Hepatocyte (in vitro differentiated cells): ENCODE results near the gene SLC12A5. TPM values are rescaled to one million over a fixed set of nuclear protein-coding genes. Genes with fewer than 3 reads are reported as not detected.

ENCODE experiments used
- DNase-seq: peaks from one replicate; pipeline ENCODE4 v3.0.0-alpha.2; 2016; ENCODE audit warnings: low spot score
- H2AFZ ChIP-seq: fragments of 200-600 bp; sonication (generic); 2 replicates; pipeline ENCODE4 v1.6.0; 2016; ENCODE audit warnings: antibody characterized with exemption, mild to moderate bottlenecking
- H3K27ac ChIP-seq: fragments of 200-600 bp; sonication (generic); 2 replicates; pipeline ENCODE4 v1.5.1; 2016; ENCODE audit warnings: mild to moderate bottlenecking
- H3K27me3 ChIP-seq: fragments of 200-600 bp; sonication (generic); 2 replicates; pipeline ENCODE4 v1.6.1; 2016
- H3K36me3 ChIP-seq: fragments of 200-600 bp; sonication (generic); replicated peaks from 2 replicates; pipeline ENCODE4 v1.5.1; 2016; ENCODE audit warnings: low read depth; ENCODE audit not compliant: insufficient read depth
- H3K4me1 ChIP-seq: fragments of 200-600 bp; sonication (generic); 2 replicates; pipeline ENCODE4 v1.5.1; 2016; ENCODE audit warnings: mild to moderate bottlenecking, moderate library complexity; ENCODE audit not compliant: insufficient read depth
- H3K4me2 ChIP-seq: fragments of 200-600 bp; sonication (generic); 2 replicates; pipeline ENCODE4 v1.6.0; 2016
- H3K4me3 ChIP-seq: fragments of 200-600 bp; sonication (generic); 2 replicates; pipeline ENCODE4 v1.5.1; 2016; ENCODE audit warnings: mild to moderate bottlenecking
- H3K79me2 ChIP-seq: fragments of 200-600 bp; sonication (generic); 2 replicates; pipeline ENCODE4 v1.6.0; 2017; ENCODE audit warnings: mild to moderate bottlenecking
- H3K9me2 ChIP-seq: fragments of 200-600 bp; sonication (generic); replicated peaks from 2 replicates; pipeline ENCODE4 v1.6.0; 2017; ENCODE audit warnings: mild to moderate bottlenecking; ENCODE audit not compliant: insufficient read depth
- H3K9me3 ChIP-seq: fragments of 200-600 bp; sonication (generic); 2 replicates; pipeline ENCODE4 v1.5.1; 2016; ENCODE audit warnings: low read depth, mild to moderate bottlenecking
- H4K20me1 ChIP-seq: fragments of 200-600 bp; sonication (generic); 2 replicates; pipeline ENCODE4 v1.6.0; 2016; ENCODE audit warnings: mild to moderate bottlenecking; ENCODE audit not compliant: insufficient read depth, poor library complexity, severe bottlenecking
- EZH2 ChIP-seq: fragments of 200-600 bp; sonication (generic); IDR thresholded peaks from 2 replicates; pipeline ENCODE4 v1.6.1; 2016; ENCODE audit warnings: antibody characterized with exemption, mild to moderate bottlenecking, borderline replicate concordance
- EZH2phosphoT487 ChIP-seq: fragments of 200-600 bp; sonication (generic); IDR thresholded peaks from one replicate; pipeline ENCODE4 v1.6.1; 2018; ENCODE audit warnings: antibody characterized with exemption, mild to moderate bottlenecking, low read depth, moderate library complexity; ENCODE audit not compliant: unreplicated experiment, severe bottlenecking
- WGBS: methylation state at CpG from one replicate; pipeline ENCODE4 v1.1.6; 2016; ENCODE audit warnings: low lambda C conversion rate; ENCODE audit errors: missing lambda C conversion rate; 5-methylcytosine and 5-hydroxymethylcytosine counted together
- polyA plus RNA-seq: library from polyadenylated mRNA; unstranded; fragments of >200 nt; fragmentation: Nextera tagmentation; extraction: Ambion mirVana; gene quantifications from 2 replicates; pipeline ENCODE4 v1.2.1, GENCODE V29; 2016
- total RNA-seq: library from RNA; depleted of rRNA; stranded (reverse); fragments of >200 nt; gene quantifications from 2 replicates; pipeline ENCODE4 v1.2.3, GENCODE V29; 2014
- TF ChIP-seq, protein P1 (sequence below): fragments of 200-600 bp; sonication (generic); IDR thresholded peaks from 2 replicates; pipeline ENCODE4 v1.5.1; 2016; ENCODE audit warnings: antibody characterized with exemption, mild to moderate bottlenecking; ENCODE audit not compliant: poor library complexity

Gene SLC12A5
- total and polyA plus RNA-seq, 2 experiments from 2014 or later, result 0.57 to 3.1 TPM

DNA sequence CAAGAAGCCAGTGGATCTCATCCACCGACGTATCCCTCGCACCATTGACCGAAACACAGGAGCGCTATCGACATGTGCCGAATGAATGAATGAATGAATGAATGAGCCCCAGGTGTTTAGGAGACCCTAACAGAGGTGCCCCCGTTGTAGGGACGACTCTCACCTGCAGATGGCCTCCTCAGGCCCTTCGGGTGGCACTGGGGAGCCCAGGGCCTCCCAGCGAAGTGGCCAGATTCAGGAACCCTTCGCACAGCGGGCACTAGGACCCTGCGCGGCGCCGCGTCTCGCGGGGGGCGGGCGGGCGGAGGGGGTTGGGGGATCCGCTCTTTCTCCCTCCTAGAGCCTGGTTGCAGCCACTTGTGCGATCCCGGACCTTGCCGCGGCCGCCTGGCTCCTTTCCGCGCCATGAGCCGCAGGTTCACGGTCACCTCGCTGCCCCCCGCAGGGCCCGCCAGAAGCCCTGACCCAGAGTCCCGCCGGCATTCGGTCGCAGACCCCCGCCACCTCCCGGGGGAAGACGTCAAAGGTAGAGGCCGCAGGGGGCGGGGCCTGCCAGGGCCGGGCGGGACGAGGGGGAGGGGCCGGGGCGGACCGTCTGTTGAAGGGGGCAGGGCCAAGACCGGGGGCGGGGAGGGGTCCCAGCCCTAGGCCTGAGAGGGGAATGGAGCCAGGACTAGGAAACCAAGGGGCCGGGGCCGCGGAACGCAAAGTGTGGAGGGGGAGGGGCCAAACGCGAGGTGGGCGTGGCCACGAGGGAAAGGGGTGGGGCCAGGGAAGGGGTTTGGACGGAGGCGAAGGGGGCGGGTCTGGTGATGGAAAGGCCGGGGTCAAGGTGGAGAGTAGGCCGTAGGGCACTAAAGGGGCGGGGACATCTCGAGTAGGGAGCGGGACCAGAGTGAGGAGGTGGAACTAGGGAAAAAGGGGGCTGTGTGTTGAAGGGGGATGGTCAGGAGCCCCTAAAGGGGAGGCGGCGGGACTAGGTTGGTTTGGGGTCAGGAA lies 7.4 kb upstream of the SLC12A5 start:
- Histone ChIP-seq H2AFZ (peak overlapping the region; percentile 49), H3K4me3 (peak overlapping the region; percentile 75), H3K4me1 (peaks cover 7% of the 10 kb centered on the region), H3K79me2 (no peaks in the 10 kb centered on the region), H3K4me2 (peak overlapping the region; percentile 92), H3K36me3 (no peaks in the 10 kb centered on the region), H3K9me3 (no peaks in the 10 kb centered on the region), H3K27ac (no peak overlapping the region), H4K20me1 (no peaks in the 10 kb centered on the region), H3K27me3 (peaks cover 43% of the 10 kb centered on the region), H3K9me2 (no peaks in the 10 kb centered on the region)
- peak; percentile 59 for DNase-seq
- TF ChIP-seq EZH2 (no peak), EZH2phosphoT487 (no peak)
- TF ChIP-seq, protein P1, sequence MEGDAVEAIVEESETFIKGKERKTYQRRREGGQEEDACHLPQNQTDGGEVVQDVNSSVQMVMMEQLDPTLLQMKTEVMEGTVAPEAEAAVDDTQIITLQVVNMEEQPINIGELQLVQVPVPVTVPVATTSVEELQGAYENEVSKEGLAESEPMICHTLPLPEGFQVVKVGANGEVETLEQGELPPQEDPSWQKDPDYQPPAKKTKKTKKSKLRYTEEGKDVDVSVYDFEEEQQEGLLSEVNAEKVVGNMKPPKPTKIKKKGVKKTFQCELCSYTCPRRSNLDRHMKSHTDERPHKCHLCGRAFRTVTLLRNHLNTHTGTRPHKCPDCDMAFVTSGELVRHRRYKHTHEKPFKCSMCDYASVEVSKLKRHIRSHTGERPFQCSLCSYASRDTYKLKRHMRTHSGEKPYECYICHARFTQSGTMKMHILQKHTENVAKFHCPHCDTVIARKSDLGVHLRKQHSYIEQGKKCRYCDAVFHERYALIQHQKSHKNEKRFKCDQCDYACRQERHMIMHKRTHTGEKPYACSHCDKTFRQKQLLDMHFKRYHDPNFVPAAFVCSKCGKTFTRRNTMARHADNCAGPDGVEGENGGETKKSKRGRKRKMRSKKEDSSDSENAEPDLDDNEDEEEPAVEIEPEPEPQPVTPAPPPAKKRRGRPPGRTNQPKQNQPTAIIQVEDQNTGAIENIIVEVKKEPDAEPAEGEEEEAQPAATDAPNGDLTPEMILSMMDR, result no peak
- 21% methylated on average over 27 of the region's 71 CpGs for WGBS

DNA sequence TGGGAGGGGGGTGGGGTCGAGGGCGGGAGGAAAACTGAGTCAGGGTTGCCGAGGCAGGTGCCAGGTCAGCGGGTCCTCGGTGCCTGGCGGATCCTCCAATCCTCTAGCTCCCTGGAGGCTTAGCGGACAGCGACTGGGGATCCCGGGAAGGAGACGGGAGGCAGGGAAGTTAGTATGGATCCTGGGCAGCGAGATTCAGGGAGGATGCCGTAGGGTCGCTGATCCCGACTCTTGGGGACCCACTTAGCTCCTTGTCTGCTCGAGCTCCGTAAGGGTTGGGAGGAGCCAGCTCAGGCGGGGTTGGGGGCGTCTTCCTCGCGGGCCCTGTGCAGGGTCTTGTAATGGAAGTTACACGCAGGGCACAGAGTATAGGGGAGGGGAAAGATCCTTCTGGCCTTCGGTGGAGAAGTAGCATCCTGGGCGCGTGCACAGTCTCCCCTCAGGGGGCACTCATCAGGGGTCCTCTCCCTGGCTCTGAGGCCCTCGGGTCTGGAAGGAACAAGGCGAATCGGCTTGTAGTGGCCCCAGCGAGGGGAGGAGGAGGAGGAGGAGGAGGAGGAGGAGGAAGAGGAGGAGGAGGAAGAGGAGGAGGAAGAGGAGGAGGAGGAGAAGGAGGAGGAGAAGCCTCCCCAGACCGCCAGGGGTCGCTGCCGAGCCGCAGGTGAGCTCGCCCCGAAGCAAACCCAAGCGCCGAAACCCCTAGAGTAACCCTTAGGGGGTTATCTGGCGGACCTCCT lies 6.4 kb upstream of the SLC12A5 start:
- 3% methylated on average over 24 of the region's 37 CpGs for WGBS
- Histone ChIP-seq H3K9me2 (no peaks in the 10 kb centered on the region), H3K27ac (no peak overlapping the region), H3K9me3 (no peaks in the 10 kb centered on the region), H3K36me3 (no peaks in the 10 kb centered on the region), H3K4me1 (peaks cover 7% of the 10 kb centered on the region), H3K27me3 (peaks cover 45% of the 10 kb centered on the region), H4K20me1 (no peaks in the 10 kb centered on the region), H3K4me2 (peak overlapping the region; percentile 92), H2AFZ (no peak overlapping the region), H3K79me2 (no peaks in the 10 kb centered on the region), H3K4me3 (no peak overlapping the region)
- TF ChIP-seq, protein P1, result peak; percentile 57
- TF ChIP-seq EZH2 (peak; percentile 30), EZH2phosphoT487 (no peak)
- DNase-seq, result peak; percentile 66

DNA sequence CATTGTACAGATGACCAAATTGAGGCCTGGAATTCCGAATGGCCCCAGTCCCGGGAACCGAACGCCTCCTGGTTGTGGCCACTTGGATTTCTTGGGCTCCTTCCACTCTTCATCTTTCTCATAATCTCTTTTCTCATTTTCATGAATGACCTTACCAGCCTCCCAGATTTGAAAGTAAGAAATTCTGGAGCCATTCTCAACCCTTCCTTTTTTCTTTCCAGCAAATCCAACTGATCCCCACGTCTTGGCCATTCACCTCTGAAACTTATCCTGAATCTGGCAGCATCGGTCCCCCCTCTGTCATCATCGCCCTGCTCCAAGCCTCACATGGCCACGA lies 5.9 kb upstream of the SLC12A5 start:
- H2AFZ ChIP-seq, result no peak overlapping the region
- no peaks in the 10 kb centered on the region for H3K9me2 ChIP-seq
- 39% methylated on average over 8 of the region's 8 CpGs for WGBS
- H3K27me3 ChIP-seq, result peaks cover 51% of the 10 kb centered on the region
- TF ChIP-seq EZH2 (no peak), EZH2phosphoT487 (no peak)
- TF ChIP-seq, protein P1, result no peak
- peak overlapping the region; percentile 92 for H3K4me2 ChIP-seq
- no peaks in the 10 kb centered on the region for H3K36me3 ChIP-seq
- H4K20me1 ChIP-seq, result no peaks in the 10 kb centered on the region
- H3K79me2 ChIP-seq, result no peaks in the 10 kb centered on the region
- no peak overlapping the region for H3K4me3 ChIP-seq
- no peak overlapping the region for H3K27ac ChIP-seq
- no peak for DNase-seq
- H3K4me1 ChIP-seq, result peaks cover 7% of the 10 kb centered on the region
- no peaks in the 10 kb centered on the region for H3K9me3 ChIP-seq
